ENCODE measurements around the gene COL5A1.

The COL5A1 gene

DNA sequence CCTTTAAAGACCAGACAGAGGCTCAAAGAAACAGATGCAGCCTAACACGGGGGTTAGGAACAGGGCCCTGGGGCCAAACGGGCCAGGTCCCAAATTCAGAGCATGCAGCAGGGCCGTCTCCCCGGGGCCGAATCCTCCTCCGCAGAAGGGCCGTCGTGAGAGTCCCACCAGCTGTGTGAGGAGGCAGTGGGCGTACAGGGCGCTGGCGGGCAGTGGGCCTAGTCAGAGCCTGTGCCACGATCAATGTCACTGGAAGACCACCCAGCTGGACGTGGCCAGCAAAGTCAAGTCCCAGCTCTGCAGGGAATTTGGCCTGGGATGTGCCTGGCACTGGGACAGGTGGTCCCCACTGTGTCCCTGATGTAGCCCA is 223.2 kb downstream of the COL5A1 start:
- no peak overlapping the region for H3K27ac ChIP-seq (ENCODE audit: low read length)
- DNase-seq (ENCODE audit: low read depth, low spot score), result no peak
- H3K4me1 ChIP-seq (ENCODE audit: control insufficient read depth, insufficient read depth, low read length), result no peaks in the 10 kb centered on the region
- no CpG with 5 or more reads among the region's 13 CpGs for WGBS (ENCODE audit: insufficient coverage, insufficient read length)
- no peak overlapping the region for H3K4me3 ChIP-seq (ENCODE audit: low read length)
- no peaks in the 10 kb centered on the region for H3K27me3 ChIP-seq (ENCODE audit: control insufficient read depth, insufficient read depth, low read length)
- no peaks in the 10 kb centered on the region for H3K36me3 ChIP-seq (ENCODE audit: control insufficient read depth, insufficient read depth, low read length)
- no peaks in the 10 kb centered on the region for H3K9me3 ChIP-seq (ENCODE audit: control insufficient read depth, insufficient read depth, low read length)

DNA sequence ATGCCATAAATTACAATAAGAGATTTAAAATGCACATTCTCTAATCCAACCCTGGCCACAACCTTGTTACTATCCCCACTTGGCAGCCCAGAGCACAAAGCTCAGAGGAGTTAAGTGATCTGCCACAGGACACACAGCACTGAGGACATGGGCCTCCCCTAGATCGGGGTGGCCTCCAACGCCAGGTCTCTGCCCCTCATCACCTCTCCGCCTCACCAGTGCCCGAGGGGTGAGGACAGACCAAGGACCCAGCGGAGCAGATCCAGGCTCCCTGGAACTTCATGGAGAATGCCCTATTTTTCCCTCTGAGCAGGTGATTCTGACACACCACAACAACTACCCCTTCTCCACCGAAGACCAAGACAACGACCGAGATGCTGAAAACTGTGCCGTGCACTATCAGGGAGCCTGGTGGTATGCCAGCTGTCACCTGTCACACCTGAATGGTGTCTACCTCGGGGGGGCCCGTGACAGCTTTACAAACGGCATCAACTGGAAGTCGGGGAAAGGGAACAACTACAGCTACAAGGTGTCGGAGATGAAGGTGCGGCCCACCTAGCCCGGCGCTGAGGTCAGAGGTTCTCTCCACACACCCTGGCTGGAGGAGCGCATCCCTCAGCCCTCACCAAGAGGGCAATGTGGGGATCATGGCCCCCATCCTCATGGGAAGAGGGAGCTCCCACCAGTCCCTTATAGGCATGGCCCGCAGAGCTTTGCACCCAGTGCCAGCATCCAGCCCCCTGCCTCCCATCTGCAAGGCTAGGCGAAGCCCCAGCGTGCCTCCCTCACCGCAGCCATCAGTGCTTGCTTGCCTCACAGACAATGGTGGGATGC is 226.5 kb downstream of the COL5A1 start:
- no peak for DNase-seq (ENCODE audit: low read depth, low spot score)
- Histone ChIP-seq H3K4me3 (ENCODE audit: low read length) (no peak overlapping the region), H3K27me3 (ENCODE audit: control insufficient read depth, insufficient read depth, low read length) (no peaks in the 10 kb centered on the region), H3K4me1 (ENCODE audit: control insufficient read depth, insufficient read depth, low read length) (no peaks in the 10 kb centered on the region), H3K27ac (ENCODE audit: low read length) (no peak overlapping the region), H3K36me3 (ENCODE audit: control insufficient read depth, insufficient read depth, low read length) (no peaks in the 10 kb centered on the region), H3K9me3 (ENCODE audit: control insufficient read depth, insufficient read depth, low read length) (no peaks in the 10 kb centered on the region)
- no CpG with 5 or more reads among the region's 22 CpGs for WGBS (ENCODE audit: insufficient coverage, insufficient read length)

DNA sequence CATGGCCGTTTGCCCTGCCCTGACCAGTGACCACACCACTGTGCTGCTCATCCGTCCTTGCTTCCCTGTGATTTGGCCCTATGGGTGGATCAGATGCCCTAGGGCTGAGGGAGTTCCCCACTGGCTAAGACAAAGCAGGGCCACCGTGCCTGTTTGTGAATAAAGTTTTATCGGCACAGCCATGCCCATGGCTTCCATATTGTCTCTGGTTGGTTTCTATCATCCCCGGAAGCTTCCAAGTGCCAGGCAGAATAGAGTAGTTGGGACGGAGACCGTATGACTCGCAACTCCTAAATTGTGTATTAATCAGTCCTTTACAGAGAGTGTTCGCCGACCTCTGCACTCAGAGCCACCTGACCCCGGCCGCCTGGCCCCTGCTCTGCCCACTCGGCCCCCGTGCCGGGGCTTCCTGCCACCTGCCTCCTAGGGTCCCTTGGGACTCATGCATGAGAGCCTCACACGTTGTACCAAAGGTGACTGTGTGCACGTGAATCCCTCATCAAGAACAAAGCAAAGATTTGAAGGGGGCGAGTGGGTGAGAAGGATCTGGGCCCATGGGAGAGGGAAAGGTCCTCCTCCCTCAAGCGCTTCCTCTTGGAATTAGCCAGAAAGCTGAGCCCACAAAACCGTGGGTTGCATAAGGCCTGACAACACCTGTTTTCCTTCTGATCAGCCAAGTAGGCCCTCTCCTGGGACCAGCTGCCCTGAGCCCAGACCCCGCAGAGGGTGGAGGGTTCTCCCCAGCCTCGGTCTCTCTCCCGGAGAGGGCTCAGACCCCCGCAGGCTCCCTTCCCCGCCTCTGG is 227.3 kb downstream of the COL5A1 start:
- Histone ChIP-seq H3K4me3 (ENCODE audit: low read length) (no peak overlapping the region), H3K27ac (ENCODE audit: low read length) (no peak overlapping the region), H3K4me1 (ENCODE audit: control insufficient read depth, insufficient read depth, low read length) (no peaks in the 10 kb centered on the region), H3K36me3 (ENCODE audit: control insufficient read depth, insufficient read depth, low read length) (no peaks in the 10 kb centered on the region), H3K27me3 (ENCODE audit: control insufficient read depth, insufficient read depth, low read length) (no peaks in the 10 kb centered on the region), H3K9me3 (ENCODE audit: control insufficient read depth, insufficient read depth, low read length) (no peaks in the 10 kb centered on the region)
- no CpG with 5 or more reads among the region's 25 CpGs for WGBS (ENCODE audit: insufficient coverage, insufficient read length)
- DNase-seq (ENCODE audit: low read depth, low spot score), result no peak

DNA sequence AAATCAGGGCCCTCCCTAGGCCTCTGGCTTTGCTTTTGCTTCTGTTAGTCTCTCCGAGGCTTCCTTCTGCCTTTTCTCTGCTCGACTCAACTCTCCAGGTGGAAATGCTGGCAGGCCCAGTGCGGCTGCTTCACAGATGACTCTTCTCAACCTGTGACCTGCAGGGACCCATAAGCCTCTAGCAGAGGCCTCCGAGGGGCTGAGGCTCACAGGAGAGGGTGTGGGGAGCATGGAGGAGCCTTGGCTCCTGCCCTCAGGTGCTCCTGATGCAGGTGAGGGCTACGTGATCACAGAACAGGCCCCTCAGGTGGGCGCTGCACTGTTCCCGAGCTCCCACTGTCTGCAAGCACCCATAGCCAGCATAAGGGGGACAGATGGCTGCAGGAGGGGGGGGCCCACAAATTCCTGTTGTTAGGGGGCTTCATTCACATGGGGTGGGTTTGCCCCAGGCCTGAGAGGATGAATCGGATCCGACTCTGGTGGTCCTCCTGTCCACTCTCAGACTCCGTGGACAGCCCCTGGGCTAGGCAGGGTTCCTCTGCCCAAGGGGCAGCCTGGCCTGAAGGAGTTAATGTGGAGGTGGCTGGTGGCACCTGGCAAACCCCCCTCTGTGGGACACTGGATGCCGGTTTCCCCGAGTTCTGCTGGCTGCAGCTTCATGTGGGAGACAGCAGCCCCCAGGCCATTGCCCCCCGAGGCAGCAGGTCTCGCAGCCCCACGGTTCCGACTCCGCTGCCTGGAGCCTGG is 228.1 kb downstream of the COL5A1 start:
- Histone ChIP-seq H3K4me3 (ENCODE audit: low read length) (no peak overlapping the region), H3K36me3 (ENCODE audit: control insufficient read depth, insufficient read depth, low read length) (no peaks in the 10 kb centered on the region), H3K27ac (ENCODE audit: low read length) (no peak overlapping the region), H3K27me3 (ENCODE audit: control insufficient read depth, insufficient read depth, low read length) (no peaks in the 10 kb centered on the region), H3K4me1 (ENCODE audit: control insufficient read depth, insufficient read depth, low read length) (no peaks in the 10 kb centered on the region), H3K9me3 (ENCODE audit: control insufficient read depth, insufficient read depth, low read length) (no peaks in the 10 kb centered on the region)
- WGBS (ENCODE audit: insufficient coverage, insufficient read length), result no CpG with 5 or more reads among the region's 17 CpGs
- no peak for DNase-seq (ENCODE audit: low read depth, low spot score)

DNA sequence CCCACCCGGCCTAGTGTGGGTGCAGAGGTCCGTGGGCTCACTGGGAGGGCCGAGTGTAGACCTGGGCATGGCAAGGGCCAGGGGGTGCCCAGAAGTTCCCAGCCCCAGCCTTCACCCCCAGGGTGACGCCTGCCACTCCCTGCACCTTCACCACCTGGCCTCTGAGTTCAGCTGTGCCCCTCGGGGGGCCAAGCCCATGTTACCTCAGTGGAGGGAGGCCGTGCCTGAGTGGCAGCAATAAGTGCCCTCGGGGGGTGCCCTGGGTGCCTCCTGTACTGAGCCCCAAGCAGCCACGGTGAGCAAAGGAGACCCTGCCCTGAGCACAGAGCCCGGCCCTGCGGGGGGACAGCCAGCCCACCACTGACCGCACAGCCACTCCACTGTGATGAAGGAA is 228.7 kb downstream of the COL5A1 start:
- H3K4me3 ChIP-seq (ENCODE audit: low read length), result no peak overlapping the region
- no peak for DNase-seq (ENCODE audit: low read depth, low spot score)
- WGBS (ENCODE audit: insufficient coverage, insufficient read length), result no CpG with 5 or more reads among the region's 11 CpGs
- no peaks in the 10 kb centered on the region for H3K9me3 ChIP-seq (ENCODE audit: control insufficient read depth, insufficient read depth, low read length)
- H3K36me3 ChIP-seq (ENCODE audit: control insufficient read depth, insufficient read depth, low read length), result no peaks in the 10 kb centered on the region
- no peak overlapping the region for H3K27ac ChIP-seq (ENCODE audit: low read length)
- H3K27me3 ChIP-seq (ENCODE audit: control insufficient read depth, insufficient read depth, low read length), result no peaks in the 10 kb centered on the region
- H3K4me1 ChIP-seq (ENCODE audit: control insufficient read depth, insufficient read depth, low read length), result no peaks in the 10 kb centered on the region

DNA sequence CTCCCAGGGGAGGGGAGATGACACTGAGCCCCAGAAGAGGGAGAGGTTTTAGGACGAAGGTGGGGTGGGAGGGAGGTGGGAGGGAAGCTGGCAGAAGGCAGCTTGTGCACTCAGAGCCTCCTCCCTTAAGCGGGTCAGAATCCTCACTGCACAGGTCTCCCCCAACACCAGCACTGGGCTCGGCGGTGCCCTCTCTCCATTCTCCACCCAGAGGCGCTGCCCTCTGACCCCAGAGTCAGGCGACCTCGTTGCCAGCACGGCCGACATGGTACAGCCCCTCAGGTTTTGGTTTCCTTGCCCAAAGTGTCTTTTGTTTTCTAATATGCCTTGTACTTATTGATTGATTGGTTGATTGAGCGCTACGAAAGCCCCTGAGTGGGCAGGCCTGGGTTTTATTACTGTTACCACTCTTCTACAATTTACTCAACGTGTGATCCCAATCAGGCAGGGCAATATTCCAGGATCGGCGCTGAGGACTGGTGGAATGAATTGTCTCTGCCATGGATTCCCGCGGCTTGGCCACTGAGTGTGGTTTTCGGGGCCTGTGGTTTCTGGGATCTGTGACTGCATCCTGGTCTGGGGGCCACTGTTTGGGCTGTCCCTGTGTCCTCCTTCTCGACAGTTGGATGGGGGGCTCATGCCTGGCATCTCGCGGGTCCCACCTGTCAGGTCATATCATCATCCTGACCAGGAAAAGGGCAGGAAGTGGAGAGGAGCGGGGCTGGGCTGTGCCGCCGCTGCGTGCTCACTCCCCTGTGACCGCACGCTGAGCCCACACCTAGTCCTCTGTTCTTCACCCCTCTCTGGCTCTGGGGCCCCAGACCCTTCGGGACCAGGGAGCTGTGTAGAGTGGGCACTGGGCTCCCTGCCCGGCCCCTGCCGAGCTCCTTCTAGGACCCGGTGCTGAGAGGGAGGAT is 229.4 kb downstream of the COL5A1 start:
- no CpG with 5 or more reads among the region's 30 CpGs for WGBS (ENCODE audit: insufficient coverage, insufficient read length)
- Histone ChIP-seq H3K4me1 (ENCODE audit: control insufficient read depth, insufficient read depth, low read length) (no peaks in the 10 kb centered on the region), H3K9me3 (ENCODE audit: control insufficient read depth, insufficient read depth, low read length) (no peaks in the 10 kb centered on the region), H3K27ac (ENCODE audit: low read length) (no peak overlapping the region), H3K27me3 (ENCODE audit: control insufficient read depth, insufficient read depth, low read length) (no peaks in the 10 kb centered on the region), H3K4me3 (ENCODE audit: low read length) (no peak overlapping the region), H3K36me3 (ENCODE audit: control insufficient read depth, insufficient read depth, low read length) (no peaks in the 10 kb centered on the region)
- no peak for DNase-seq (ENCODE audit: low read depth, low spot score)

DNA sequence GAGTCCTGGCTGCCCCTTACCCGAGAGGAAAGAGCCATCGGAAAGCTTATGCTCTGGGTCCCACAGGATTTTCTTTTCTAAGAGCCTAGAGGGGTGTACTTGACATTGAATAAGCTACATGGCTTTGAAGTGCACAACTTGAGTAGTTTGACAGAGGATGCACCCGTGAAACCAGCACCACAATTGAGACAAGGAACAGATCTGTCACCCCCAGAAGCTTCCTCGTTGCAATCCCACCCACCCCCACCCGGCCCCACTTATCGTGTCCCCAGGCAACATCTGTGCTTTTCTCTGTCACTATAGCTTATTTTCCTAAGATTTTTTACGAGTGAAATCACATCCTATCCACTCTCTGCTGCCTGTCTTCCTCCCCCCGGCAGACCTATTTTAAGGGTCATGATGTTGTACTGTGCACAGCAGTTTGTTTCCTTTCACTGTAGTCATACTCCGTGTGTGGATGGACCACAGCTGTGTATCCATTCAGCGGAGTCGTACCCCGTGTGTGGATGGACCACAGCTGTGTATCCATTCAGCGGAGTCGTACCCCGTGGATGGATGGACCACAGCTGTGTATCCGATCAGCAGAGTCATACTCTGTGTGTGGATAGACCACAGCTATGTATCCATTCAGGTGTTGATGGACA is 230.2 kb downstream of the COL5A1 start:
- no peaks in the 10 kb centered on the region for H3K9me3 ChIP-seq (ENCODE audit: control insufficient read depth, insufficient read depth, low read length)
- no peaks in the 10 kb centered on the region for H3K36me3 ChIP-seq (ENCODE audit: control insufficient read depth, insufficient read depth, low read length)
- no peak overlapping the region for H3K27ac ChIP-seq (ENCODE audit: low read length)
- H3K4me3 ChIP-seq (ENCODE audit: low read length), result no peak overlapping the region
- H3K4me1 ChIP-seq (ENCODE audit: control insufficient read depth, insufficient read depth, low read length), result no peaks in the 10 kb centered on the region
- no peak for DNase-seq (ENCODE audit: low read depth, low spot score)
- no peaks in the 10 kb centered on the region for H3K27me3 ChIP-seq (ENCODE audit: control insufficient read depth, insufficient read depth, low read length)
- WGBS (ENCODE audit: insufficient coverage, insufficient read length), result no CpG with 5 or more reads among the region's 16 CpGs

DNA sequence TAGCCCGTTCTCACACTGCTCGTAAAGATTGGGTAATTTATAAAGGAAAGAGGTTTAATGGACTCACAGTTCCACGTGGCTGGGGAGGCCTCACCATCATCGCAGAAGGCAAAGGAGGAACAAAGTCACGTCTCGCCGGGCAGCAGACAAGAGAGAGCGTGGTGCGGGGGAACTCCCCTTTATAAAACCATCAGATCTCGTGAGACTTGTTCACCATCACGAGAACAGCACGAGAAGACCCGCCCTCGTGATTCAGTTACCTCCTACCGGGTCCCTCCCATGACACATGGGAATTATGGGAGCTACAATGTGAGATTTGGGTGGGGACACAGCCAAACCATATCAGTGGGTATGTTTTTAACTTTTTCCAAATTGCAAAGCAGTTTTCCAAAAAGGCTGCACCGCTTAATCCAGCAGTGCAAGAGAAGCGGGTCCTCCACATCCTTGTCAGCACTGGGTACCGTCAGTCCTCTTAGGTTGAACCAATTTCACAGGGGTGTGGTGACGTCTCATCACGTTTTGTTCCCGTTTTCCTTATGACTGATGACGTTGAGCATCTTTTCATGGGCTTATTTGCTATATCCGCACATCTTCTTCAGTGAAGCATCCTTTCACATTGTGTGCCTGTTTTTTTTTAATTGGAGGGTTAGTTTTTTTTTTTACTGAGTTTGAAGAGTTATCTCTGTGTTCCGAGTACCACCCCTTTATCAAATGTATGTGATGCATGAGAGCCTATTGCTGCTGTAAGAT is 231.1 kb downstream of the COL5A1 start:
- Histone ChIP-seq H3K27ac (ENCODE audit: low read length) (no peak overlapping the region), H3K36me3 (ENCODE audit: control insufficient read depth, insufficient read depth, low read length) (no peaks in the 10 kb centered on the region), H3K4me1 (ENCODE audit: control insufficient read depth, insufficient read depth, low read length) (no peaks in the 10 kb centered on the region), H3K27me3 (ENCODE audit: control insufficient read depth, insufficient read depth, low read length) (no peaks in the 10 kb centered on the region), H3K4me3 (ENCODE audit: low read length) (no peak overlapping the region), H3K9me3 (ENCODE audit: control insufficient read depth, insufficient read depth, low read length) (no peaks in the 10 kb centered on the region)
- WGBS (ENCODE audit: insufficient coverage, insufficient read length), result no CpG with 5 or more reads among the region's 24 CpGs
- DNase-seq (ENCODE audit: low read depth, low spot score), result no peak

DNA sequence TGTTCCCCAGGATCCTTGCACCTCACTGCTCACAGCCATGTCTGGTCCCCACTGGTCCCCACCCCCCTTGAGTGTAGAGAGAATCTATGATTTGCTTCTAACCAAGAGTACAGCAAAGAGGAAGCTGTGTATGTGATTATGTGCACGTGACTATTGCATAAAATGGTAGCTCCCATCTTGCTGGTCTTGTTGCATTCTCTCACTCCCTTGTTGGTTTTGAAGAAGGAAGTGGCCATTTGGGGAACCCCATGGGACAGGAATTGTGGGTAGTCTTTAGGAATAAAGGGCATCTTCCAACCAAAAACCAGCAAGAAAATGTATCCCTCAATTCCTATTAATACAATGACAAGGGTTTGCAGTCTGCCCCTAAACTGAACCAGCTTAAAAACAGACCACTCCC is 233.8 kb downstream of the COL5A1 start:
- no CpG with 5 or more reads among the region's 1 CpG for WGBS (ENCODE audit: insufficient coverage, insufficient read length)

More for the DNA sequence above, 233.8 kb downstream of the COL5A1 start:
- Histone ChIP-seq H3K4me3 (ENCODE audit: low read length) (no peak overlapping the region), H3K36me3 (ENCODE audit: control insufficient read depth, insufficient read depth, low read length) (no peaks in the 10 kb centered on the region), H3K27ac (ENCODE audit: low read length) (no peak overlapping the region), H3K9me3 (ENCODE audit: control insufficient read depth, insufficient read depth, low read length) (no peaks in the 10 kb centered on the region), H3K4me1 (ENCODE audit: control insufficient read depth, insufficient read depth, low read length) (no peaks in the 10 kb centered on the region), H3K27me3 (ENCODE audit: control insufficient read depth, insufficient read depth, low read length) (no peaks in the 10 kb centered on the region)
- no peak for DNase-seq (ENCODE audit: low read depth, low spot score)

Measured in iPS DF 6.9 (cell line).